GM15510 (cell line): ENCODE data around the gene SBF2.

Experiments used
- POLR2A ChIP-seq: IDR thresholded peaks from 3 replicates; pipeline ENCODE4 v1.6.1; 2011; ENCODE audit warnings: borderline replicate concordance; ENCODE audit not compliant: insufficient read length; ENCODE audit errors: extremely low read depth

Gene SBF2

DNA sequence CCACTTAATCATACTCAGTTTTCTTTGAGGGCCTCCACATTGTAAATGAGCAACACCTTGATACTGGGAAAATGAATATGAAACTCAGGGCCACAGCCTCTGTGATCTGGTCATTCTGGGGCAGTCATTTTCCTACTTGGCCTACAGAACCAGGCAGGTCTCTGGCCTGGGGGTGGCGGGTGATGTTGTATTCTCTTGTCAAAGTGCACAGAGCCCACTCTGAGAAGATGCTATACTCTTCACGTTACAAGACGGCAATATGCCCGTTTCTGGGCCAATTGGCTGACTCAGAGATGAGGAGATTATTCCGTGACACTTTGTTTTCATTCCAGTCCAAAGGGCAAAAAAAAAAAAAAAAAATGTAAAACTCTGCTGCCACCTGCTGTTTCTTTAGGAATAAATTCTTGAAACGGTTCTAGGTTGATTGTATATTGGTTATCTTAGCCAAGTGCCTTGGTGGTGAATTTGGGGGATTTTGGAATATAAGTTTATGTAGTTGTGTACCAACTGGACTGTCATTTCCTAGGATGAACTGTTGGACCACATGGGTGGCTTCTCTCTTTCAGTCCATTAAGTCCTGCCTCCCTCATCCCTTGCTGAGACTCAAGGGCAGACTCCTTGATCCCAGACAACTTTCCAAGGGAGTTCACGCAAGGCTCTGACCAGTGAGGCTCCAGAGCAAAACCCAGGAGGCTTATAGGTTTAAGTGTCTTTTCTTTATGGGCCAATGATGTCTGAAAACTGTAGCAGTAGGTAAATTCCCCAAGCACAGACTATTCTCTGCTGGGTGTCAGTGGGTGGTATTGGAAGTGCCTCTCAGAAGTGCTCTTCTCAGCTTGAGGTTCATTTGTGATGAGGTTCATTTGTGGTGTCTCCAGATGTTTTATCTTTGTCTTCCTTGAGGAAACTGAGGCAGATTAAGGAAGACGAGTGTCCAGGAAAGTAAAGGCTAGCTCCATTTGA, 29.1 kb upstream of the SBF2 start:
- TF ChIP-seq POLR2A = no peak

- TF ChIP-seq POLR2A = no peak
Measured at GRCh38 chr11:10322401-10322800, 28.4 kb upstream of the SBF2 start.

DNA sequence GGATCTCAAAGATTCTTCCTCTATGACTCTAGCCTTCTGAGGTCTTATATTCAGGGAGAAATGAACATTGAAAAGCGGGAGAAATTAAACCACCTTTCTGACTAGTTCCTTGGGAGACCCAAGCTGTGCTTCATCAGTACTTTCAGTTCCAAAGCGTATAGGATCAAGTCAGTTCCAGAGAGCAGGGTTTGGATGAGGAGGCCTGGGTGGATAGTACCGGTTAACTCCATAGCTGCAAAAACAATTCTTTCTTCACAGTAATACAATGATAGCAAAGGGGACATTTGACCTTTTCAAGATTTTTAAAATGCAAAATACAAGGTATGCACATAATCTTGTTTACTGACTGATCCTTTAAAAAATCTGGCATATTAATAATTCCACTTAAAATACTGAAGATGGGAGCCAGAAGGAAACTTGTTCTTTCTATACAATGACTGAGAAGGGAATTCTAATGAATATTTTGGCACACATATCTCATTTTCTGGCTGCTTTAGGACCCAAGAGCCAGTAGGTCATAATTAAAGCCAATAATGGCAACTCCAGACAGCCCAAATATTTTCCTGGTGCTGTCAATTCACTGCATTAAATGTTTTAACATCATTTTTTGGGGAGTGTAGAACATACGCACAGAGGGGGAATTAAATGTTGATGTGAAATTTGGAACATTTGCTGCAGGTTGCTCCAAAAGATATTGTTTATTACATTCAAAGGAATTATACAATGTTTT, 26.9 kb upstream of the SBF2 start:
- TF ChIP-seq POLR2A = no peak

DNA sequence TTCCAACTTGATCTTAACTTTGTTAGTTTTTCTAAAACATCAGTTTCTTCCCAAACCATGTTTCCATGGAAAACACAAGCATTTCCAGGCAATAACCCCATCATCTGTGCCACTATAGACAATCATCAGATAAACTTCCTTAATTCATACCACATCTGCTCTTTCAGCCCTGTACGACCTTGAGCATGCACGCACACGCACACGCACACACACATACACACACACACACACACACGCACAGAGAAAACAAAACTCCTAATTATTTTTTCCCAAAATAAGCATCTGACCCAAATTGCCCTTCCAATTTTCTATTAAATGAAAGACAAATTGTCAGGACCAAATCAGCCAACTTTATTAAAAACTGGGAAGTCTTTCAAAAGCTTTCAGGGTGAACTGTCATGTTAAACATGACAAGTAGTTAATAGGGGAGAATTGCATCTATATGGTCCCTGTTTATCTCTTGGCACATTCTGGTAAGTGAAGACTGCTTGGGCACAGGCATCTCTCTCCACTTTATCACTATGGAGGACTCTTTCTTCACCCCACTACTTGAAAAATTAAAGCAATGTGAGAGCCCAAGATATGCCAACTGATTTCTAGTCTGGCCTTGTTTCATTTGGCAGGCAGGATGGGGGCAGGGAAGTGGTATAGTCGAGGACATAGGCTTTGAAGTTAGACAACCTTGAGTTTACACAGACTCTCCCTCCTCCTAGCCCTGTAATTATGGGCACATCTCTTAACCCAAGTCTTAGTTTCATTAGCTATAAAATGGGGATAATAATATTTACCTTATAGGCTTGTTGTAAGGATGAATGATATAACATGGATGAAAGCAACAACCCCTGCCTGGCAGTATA, 25.9 kb upstream of the SBF2 start:
- no peak for TF ChIP-seq POLR2A

DNA sequence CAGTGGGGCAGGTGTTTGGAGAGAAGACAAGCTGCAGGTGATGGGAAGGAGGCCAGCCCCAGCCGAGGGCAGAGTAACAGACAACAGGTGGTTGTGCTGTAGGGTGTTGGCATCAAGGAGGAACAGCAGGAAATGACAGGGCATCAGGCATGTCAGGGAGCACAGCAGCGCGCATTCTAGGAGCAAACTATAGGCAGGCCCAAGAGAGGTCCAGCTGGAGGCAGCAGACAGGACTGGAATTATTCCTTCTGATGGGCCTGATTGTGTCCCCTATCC, 24.4 kb upstream of the SBF2 start:
- no peak for TF ChIP-seq POLR2A

GRCh38 chr11:10317776-10318526, 23.9 kb upstream of the SBF2 start:
- no peak for TF ChIP-seq POLR2A

DNA sequence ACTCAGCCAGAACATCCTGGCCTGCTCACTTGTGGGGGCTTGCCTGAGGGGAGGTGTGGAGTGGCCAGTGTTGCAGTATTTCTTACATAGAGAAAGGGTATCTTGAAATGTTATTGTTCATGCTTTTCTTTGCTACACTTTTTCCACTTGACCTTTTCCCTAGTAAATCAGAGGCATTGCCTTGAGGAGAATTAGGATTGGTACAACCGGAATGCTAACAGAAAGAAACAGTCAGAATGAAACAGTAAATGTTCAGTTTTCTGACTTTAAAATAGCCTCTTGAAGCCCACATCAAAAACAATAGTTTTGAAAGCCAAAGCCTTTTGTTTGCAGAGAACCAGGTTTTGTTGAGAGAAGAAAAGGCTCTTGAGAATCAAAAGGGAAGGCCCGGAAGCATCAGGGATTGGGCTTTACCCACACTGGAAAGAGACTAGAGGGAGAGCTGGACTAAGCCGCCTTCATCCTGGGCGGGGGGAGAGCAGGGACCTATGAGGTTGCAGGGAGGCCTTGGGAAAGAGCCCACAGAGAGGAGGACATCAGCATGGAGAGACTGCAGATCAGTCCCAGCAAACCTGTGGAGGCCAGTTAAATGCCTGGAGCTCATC, 23.2 kb upstream of the SBF2 start:
- TF ChIP-seq POLR2A = no peak

GRCh38 chr11:10315083-10315482, 21.1 kb upstream of the SBF2 start:
- no peak for TF ChIP-seq POLR2A

DNA sequence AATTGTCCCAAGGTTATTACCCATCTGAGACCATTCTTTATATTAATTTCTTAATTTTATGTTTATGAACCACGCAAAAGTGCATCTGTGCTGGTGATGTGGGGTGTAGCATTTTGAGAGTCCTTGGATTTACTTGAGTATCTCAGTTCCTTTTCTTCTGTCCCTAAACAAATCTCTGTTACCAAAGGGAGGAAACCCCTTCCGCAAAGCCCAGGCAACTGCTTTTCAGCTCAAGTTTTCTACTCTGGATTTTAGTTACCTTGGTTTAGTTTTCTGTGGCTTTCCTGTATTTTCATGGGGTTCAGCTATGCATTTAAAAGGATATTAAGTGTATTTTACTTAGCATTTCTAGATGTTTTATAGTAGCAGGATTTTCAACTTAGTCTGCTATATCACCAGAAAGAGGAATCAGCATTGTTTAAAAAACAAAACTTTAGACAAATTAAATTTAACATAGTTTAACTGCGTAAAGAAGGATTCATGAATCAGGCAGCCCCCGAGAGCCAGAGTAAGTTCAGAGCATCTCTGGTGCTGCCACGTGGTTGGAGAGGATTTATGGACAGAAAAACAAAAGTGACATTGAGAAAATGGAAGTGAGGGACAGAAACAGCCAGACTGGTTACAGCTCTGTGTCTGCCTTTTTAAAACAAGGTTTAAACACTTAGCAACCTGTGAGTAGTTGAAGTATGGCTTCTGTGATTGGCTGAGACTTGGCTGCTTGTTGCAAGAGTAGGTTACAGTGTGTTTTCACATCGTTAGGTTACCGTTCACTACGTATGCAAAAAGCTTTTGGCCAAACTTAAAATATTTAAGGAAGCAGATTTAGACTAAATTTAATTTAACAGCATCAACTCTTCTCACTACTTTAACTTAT, 20.4 kb upstream of the SBF2 start:
- no peak for TF ChIP-seq POLR2A

DNA sequence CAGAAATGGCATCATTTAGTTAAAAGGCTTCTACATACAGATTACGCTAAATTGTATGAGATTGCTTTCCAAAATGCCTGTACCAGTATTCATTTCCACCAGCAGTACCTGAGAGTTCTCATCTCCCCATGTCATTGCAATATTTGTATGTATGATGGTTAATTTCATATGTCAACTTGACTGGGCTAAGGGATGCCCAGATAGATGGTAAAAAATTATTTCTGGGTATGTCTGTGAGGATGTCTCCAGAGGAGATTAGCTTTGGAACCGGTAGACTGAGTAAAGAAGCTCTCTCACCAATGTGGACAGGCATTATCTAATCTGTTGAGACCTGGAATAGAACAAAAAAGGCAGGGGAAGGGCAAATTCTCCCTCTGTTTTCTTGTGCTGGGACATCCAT, 17.8 kb upstream of the SBF2 start:
- TF ChIP-seq POLR2A = no peak

DNA sequence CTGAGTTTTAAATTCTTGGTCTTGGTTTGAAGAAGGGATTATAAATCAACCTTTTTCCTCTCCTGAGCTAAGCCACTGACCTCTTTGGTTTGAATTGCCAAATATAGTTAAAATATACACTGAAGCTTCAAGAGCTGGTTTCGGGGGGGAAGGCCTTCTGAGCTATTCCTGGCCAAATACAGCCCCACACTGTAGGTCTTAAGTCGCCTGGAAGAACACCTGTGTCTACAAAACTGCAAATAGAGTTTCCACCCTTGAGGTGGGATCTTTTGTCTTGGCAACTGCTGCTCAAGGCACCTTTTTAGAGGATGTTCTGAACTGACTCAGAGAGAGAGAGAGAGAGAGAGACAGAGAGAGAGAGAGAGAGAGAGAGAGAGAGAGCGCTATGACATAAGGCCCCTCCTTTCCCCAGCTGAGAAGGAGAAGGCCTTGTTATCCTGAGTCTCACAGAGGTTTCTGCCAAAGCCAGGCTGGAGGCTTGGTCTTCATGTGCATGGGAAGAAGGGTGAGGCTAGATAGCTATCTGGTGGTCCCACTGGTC, 16.4 kb upstream of the SBF2 start:
- no peak for TF ChIP-seq POLR2A

- no peak for TF ChIP-seq POLR2A
Measured at GRCh38 chr11:10309163-10310093, 15.4 kb upstream of the SBF2 start.
